CD4-positive, alpha-beta T cell treated with Interleukin-21 for 1 hour (primary cell): Measurements from ENCODE around the gene HEMGN.

Experiments
- DNase-seq: peaks from one replicate; pipeline ENCODE4 v3.0.0-alpha.2; 2020

Gene HEMGN

DNA sequence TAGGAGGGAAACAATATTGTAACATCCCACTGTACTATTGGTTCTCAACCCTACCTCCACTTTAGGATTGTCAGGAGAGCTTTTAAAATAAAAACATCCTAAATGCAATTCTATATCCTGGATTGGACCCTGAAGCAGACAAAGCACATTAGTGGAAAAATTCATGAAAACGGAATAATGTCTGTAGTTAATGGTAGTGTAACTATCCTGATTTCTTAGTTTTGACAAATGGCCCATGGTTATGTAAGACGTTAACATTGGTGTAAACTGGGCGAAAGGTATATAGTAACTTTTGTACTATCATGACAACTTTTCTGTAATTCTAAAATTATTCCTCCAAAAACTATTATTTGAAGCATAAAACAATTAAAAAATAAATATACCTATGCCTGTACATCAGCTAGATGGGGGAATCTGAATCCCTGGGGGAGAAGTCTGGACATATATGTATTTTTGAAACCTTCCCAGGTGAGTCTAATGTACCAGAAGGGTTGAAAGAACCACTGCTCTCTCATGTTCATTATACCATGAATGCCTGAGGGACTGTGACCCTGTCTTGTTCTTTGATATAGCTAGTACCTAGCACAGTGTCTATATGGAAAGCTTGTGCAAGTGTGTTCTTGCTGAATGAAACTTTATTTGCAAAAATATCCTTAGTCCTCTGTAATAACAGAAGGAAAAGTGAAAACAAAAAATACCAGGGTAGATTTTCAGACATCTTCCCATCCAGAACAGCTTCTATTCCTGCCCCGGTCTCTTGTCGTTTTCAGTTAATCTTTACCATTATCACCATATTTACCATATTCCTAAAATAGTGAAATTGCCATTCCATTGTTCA lies 12.3 kb downstream of the HEMGN start:
- DNase-seq = no peak

DNA sequence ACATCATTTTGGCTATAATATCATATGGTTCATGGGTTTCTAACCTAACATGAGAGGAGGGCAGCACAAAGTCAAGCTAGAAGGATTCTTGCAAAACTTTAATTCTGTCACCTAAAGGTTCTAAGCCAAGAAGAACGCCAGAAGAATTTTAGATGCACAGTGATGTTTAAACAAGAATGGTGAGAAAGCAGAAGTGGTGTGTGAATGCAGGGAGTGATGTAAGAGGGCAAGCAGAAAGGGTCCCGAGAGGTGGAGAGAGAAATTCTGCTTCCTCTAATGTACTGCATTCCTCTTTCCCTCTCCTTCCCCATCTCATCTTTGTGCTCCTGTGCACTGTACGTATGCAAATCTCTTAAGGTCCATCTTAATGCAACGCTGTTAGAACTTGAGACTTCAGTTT lies 13.6 kb downstream of the HEMGN start:
- no peak for DNase-seq

DNA sequence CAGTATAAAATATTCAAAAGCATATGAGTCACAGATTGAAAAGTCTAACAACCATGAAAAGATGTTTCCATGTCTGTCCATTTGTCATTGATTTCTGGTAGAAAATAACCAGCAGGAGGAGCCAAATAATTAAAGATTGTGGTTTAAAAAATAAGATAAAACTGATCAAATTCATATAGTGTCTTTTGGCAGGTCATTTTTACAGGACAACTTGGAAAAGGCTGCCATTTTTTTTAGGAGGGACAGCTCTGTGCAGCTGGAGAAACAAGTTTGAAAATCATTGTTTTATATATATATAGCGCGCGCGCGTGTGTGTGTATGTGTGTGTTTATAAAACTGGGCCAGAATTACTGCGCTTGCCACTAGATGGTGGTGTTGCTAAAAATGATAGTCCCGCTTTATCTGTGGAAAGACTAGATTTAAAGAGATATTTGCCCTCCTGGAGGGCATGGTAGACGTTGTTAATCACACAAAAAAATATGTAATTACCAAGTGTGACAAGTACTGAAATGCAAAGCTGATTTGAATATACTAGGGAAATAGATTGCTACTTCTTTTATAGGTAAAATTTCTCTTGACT lies 14.4 kb downstream of the HEMGN start:
- peak; percentile 85 for DNase-seq

DNA sequence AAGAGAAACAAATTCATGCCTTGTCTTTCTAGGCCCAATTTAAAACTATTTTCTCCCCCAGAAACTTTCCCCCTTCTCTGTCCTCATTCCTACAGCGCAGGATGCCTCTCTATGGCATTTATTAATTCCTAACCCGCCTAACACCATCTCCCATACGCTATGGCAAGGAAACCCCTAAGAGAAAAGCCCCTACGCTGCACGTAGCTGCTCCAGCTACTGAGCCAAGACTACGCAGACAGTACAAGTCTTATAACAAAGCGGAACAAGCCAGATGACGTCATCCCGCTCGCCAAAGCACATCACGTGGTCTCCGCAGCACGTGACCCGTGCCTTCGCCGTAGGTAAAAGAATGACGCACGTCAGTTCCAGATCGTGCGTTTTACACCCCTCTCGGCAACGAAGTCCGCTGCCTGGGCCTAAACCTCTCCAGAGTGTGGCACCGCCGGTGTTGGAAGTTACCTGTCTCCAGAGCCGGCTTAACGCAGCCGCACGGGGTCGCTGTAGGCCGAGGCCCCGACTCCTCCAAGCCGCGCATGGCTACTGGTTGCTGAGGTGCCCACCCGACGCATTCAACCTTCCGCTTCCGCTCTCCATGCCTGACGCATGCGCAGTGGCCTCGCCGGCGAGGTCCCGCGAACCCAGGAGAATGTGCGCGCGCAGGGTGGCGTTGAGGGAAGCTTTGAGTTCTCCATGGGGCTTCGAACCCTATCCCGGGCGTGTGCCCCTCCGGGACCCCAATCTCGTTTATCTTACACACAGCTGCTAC lies 15.8 kb downstream of the HEMGN start, which contains the start of gene TRMO:
Gene TRMO (minus strand): TSS at position 542 of the 766 bp plus-strand sequence. CDS start 7 bp downstream, at position 535.
- DNase-seq = peak; percentile 98

DNA sequence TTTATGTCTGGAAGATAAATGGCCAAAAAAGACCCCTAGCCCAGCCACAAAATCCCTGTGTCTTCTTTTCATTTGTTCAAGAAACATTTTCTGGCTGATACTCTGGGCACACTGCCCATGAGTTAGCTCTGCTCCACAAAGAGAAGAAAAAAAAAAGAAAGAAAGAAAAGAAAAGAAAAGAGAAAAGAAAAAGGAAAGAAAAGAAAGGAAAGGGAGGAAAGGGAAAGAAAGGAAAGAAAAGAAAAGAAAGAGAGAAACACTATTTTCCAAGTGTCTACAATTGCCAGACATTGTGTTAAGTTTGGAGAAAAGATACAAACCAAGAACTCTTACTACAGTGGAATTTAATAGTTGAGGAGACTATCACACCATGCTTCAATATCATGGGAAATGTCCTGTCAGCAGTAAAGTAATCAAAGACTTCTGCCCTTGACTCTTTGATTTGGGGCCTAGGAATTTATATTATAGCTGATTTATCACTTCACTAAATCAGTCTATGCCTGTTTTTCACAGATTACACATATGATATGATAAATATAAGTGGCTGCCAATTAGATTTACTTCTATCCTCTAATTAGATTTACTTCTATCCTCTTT lies 18.7 kb downstream of the HEMGN start:
- no peak for DNase-seq

DNA sequence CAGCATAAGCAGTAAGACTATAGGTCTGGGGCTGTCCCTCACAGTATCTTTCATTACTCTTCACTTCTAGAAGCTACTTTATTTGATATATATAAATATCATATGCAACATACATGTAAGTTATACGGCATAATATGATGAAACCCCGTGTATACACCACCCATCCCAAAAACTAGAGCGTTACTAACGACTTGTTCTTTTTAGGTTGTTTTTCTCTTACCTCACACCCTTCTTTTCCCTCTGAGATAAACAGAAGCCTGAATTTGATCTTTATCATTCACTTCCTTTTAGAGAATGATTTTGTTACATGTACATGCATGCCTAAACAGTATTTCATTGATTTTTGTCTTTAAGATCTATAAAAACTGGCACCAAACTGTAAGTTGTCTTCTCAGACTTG lies 19.4 kb downstream of the HEMGN start:
- DNase-seq = peak; percentile 49

DNA sequence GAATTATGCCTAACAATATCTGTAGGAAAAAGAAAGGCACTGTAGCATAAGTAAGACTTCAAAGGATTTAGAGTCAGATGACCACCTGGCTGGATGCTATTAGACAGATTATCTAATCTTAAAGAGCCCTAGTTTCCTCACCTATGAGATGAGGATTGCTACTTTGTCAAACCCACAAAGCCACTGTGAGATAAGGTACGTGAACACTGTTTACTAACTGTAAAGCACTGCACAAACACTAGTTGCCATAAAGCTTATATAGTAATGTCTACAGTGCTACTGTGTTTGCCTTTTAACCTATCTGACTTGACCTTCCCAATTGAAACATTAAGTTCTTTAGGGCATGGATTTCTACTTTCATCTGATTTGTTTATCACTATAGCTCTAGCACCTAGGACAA lies 26.0 kb downstream of the HEMGN start:
- DNase-seq = no peak

DNA sequence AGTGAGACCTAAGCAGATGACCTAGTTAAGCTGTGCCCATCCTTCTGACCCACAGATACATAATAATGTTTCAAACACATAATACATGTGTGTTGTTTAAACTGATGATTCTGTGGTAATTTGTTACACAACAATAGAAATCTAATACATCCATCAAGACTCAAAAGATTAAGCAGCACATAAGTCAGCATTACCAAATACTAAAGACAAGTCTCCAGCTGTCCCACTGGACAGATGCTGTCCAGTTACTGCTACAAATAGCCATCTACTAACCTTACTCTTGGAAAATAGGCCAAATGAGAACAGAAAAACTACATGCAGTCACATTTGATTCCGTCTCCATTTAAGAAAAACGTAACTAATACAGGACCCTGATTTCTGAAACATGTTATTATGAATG lies 26.4 kb downstream of the HEMGN start:
- no peak for DNase-seq

DNA sequence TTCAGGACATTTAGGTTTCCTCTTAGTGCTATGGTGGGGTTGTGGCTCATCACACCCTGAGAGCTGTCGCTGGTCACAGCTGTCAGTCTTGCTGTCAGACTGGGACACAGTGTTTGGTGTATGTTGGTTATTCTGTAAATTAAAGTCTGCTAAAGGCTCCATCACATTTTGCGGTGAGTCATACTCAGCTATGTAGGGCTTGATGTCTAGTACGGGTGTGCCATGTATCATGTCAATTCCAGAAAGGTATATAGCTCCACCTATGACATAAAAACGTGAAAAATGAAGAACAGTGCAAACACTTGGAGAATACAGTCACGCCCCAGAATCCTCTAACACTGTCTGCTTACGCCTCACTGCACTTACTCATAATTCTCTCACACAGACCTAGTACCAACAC lies 27.6 kb downstream of the HEMGN start:
- no peak for DNase-seq

DNA sequence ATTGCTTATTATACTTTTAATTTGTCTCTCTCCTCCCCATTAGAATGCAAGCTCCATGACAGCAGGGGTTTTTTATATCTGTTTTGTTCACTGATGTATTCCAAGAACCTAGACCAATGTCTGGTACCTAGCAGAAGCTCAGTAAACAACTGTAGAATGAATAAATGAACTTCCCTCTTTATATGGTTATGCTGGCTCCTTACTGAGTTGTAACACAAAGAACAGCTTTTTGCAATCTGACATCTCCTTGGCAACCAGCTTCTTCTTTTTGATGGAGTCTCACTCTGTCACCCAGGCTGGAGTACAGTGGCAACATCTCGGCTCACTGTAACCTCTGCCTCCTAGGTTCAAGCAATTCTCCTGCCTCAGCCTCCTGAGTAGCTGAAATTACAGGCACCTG lies 29.3 kb downstream of the HEMGN start:
- DNase-seq = no peak

DNA sequence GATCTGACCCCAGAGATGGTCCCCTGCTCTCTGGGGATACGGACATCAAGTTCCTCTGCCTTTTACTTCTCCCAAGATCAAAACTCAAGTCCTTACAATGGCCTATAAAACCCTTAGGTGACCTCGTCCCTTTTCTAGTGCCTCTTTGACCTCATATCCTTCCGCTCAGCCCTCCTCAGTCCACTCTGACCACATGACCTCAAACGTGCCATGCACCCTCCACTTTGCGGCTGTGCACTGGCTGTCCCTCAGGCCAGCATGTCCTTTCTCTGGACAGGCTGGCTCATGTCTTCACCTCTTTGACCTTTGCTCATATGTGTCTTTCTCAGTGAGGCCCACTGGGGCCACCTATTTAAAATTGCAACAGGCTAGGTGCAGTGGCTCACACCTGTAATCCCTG lies 30.3 kb downstream of the HEMGN start:
- DNase-seq = no peak

DNA sequence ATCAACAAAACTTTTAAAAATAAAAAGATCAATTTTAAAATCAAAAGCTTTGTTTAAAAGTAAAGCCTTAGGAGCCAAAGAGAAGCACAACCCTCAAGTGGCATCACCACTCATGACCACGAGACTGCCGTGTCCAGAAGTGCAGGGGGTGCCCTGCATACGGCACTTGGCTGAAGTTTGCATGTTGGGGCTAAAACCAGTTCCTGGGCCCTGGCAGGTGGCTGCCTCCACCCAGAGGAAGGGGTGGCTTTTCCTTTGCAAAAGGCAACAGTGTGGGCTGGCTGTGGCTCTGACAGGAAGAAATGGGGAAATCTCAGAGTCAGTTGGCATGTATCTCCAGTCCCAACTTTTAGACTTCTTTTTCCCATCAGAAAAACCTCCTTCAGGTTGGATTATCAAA lies 30.9 kb downstream of the HEMGN start:
- peak; percentile 37 for DNase-seq

DNA sequence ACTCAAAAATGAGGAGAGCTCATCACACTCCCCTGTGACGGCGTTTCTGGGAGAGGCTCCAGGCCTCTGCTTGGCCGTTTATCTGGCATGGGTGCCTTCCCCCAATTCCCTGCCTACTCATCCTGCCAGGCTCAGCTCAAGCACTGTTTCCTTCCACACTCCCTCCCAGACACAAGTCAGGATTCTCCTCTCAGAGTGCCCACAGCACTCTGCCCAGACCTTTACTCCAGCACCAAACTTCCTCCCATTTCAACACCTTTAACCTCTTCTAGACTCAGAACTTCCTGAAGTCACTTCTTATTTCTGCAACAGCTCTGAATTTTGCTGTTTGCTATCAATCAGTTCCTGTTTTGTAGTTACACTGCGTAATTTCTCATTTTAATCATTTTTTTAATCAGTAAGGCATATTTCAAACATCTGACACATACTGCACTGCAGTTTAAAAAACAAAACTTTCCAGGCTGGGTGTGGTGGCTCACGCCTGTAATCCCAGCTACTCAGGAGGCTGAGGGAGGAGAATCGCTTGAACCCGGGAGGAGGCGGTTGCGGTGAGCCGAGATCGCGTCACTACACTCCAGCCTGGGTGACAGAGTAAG lies 31.6 kb downstream of the HEMGN start:
- DNase-seq = peak; percentile 61

DNA sequence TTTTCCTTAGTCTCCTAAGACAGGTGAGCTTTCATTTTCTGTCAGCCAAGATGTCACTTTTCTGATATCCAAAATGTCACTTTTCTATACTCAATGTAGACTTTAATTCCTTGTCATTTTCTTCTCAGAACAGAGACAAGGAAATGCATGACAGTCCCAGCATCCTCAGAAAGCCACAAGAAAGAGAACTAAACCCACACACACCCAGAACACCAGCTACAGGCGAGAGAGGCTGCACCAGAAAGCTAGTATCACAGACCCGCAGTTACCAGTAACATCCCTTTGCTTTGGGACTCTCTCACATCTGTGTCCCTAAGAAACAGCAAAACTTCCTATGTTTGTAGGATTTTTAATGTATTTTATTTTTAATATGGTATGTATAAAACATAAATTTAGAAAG lies 32.7 kb downstream of the HEMGN start:
- peak; percentile 78 for DNase-seq

DNA sequence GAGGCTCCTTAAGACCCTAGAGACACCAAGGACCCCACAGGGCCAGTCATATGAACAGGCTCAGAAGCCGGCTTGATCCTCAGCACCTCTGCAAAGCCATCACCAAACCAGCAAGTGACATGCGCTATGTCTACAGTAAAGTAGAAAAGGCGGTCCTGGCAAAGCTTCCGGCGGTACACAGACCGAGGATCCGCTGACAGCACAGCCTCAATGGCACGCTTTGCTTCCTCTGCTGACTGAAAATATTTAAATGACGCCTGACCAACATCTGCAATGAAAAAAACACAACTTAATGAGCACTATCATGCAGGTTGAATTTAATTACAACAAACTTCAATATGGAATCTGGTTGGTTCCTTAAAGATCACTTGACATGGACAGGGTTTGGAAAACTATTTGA lies 33.2 kb downstream of the HEMGN start:
- DNase-seq = peak; percentile 65

DNA sequence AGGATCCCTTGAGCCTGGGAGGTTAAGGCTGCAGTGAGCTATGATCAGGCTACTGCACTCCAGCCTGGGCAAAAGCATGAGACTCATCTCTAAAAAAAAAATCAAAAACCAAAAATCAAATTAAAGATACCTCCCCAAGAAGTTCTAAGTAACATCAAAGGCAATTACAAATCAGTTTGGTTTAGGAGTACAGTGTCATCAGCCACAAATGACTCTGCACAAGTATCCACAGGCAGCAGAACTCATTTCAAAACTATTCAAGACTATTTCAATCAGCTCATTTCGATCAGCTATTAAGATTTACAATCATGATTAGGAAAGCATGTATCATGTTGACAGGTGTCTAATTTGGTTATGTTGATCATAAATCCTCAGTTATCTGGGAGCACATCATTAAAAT lies 34.8 kb downstream of the HEMGN start:
- no peak for DNase-seq

DNA sequence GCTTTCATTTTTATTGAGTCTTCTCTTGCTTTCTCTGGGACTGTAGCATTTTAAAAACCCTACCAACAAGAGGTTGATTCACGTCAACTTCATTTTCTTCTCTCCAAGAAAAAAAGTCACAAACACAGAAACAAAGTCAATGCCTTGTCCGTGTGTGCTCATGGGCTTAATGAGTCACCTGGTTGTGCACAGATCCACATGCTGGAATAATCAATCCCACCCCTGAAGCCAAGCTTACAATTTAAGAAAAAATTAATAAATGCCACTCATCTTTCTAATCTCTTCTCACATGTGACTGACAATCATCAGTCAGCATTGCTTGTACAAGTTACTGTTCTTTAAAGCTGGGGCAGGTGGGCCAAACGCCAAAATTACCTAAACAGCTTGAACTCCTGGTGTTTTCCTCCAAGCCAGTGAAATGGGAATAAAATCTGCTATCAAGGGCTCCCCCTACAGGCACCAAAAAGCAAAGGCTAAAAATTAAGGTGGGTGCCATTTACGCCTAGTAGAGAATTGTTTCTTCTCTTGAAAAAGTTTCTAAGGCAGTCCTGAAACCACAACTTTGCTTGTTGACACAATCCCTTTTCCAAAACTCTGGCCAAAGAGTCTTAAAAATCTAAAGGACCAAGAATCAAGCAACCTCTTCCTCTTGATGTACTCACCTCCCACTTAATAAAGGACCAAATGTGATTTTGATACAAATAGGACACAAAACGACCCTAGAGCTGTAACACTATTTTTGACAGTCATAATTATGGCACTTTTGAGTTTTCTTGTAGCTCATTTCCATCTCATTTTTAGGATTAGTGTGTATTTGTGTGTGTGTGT lies 37.0 kb downstream of the HEMGN start:
- peak; percentile 63 for DNase-seq

DNA sequence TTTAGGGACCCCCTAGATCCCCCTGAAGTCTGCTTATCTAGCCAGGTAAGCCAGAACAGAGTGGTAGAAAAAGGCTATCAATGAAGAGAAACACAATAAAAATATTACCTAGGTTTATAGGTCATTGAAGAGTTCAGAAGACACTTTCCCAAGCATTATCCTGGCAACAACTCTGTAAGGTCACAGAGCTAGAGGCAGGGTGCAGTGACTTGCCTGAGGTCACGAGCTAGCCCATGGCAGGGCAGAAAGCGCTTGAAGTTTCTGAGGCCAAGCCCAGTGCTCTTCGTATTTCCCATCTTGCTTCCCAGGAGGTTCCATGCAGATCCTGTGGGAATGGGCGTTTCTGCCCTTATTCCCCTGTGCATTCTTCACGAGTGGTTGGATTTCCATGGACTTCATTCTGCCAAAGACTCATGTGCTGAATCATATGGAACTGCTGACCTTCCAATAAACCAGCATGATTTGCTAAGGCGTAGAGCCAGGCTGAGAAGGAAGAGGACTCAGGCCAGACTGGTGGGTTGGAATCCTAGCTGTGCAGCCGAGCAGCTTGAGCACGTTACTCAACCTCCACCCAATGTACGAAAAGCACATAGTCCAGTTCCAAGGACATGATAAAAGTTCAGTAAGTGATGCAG lies 37.8 kb downstream of the HEMGN start:
- no peak for DNase-seq

DNA sequence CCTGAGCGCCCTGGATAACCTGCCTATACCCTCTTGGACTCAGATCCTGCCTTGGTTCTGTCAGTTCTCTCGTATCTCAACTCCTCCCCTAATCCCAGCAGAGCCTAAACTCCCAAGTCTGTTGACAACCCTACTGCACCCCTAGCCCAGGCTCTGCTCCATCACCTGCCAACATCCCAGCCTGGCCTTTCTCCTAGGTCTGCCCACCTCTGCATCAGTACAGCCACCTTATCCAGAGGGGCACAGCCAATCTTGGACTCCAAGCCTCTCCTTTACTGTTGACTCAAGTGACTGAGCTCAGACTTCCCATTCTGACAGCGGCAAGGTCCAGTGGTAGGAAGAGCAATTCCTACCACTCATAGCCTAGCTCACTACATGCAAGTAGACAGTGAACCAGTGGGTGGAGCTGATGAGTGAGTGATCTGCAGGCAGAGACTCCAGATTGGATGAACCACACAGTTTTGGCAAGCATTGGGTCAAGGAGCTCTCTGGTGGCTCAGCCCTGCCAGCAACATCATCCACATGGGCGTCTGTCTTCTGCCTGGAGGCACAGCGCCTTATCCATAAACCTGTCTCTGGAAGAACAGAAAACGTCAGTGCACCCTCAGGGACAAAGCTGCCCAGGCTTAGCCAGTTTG lies 42.2 kb downstream of the HEMGN start:
- no peak for DNase-seq

DNA sequence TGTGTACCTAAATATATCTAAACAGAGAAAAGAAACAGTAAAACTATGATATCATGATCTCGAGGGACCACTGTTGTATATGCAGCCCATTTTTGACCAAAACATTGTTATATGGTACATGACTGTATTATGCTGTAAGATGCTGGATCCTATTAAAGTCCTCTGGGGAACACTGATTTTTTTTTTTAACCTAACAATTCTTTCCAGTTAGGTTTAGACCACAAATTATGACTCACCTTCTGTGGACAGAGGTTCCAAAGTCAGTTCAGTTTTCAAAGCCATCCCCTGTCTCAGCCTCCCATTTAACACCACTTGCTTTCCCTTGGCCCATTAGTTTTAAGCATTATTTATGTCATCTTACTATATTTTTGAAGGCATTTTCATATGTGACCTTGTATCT lies 42.8 kb downstream of the HEMGN start:
- no peak for DNase-seq

DNA sequence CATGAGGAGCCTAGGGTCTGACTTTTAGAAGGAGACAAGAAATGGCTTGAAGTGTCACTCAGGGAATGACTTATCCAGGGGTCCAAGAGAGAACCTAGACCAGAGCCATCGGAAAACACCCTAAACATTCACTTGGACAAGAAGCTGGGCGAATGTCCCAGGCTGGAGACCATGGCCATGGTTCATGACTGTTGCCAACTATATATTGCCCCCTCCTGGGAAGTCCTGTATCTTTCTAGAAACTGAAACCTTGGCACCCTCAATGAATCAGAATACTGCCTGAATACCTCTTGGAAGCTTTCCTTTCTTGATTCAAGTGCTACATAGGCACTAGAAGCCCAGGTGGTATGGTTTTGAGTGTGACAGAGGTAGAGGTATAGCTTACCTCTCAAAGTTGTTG lies 45.6 kb downstream of the HEMGN start:
- no peak for DNase-seq
